HG02678 (cell line): ENCODE data around the gene GUCY1B1.
"Not testable (repeated sequence)": the region's sequence is repeated elsewhere in the genome, so short reads cannot be mapped to it uniquely, and the experiment has no call there.

ENCODE experiments used
- ATAC-seq: cut with Tn5 transposase; IDR thresholded peaks from one replicate; pipeline ENCODE4 v1.9.1; 2021; ENCODE audit warnings: mild to moderate bottlenecking, moderate library complexity; ENCODE audit not compliant: unreplicated experiment

Gene GUCY1B1

DNA sequence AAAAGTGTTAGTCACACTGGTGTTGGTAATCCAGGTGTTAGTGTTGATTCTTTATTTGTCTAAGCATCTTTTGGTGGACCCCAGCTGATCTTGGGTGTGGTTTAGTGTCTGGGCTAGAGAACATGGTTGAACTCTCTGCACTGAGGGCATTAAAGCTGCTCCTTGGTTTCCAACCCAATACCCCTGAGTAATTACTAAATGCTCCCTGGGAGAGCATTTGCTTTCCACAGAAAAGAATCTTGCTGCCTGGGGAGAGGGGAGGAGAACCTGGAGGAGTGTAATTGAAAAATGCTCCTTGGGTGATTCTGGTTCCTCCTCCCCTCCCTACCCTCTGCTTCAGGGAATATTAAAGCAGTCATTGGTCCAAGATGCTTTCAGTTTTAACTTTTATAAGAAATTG, 3.1 kb downstream of the GUCY1B1 start:
- no peak for ATAC-seq

DNA sequence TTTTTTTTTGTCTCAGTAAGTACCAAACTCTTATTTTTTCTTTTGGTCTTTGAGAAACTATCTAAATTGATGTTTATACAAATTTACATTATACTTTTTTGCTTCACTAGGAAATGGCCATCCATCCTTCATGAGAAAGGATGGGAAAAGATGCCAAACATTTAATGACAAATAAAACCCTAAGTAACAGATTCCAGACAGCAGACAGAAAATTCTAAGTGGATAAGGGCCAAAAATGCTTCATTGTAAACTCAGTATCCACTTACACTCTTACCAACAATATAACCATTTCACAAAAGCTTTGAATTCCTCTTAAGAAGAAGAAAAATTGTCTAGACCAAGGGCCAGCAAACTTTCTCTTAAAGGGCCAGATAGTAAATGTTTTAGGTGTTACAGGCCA, 3.5 kb downstream of the GUCY1B1 start:
- no peak for ATAC-seq

DNA sequence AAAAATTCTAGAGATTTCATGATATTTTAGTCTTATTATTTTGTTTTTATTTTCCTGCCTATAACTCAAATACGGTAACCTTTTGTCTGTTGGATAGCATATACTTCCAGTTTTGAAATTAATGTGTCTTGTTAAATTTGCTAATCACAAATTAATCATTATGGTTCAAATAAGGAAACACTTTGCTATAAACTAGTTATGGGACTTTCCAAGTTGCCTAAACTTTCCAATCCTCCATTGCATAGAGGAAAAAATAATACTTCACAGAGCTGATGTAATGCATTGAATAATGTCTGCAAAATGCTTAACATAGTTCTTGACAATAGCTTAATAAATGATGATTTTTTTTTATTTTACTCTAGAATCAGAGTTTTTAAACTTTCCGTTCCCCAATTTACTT, 4.7 kb downstream of the GUCY1B1 start:
- no peak for ATAC-seq

DNA sequence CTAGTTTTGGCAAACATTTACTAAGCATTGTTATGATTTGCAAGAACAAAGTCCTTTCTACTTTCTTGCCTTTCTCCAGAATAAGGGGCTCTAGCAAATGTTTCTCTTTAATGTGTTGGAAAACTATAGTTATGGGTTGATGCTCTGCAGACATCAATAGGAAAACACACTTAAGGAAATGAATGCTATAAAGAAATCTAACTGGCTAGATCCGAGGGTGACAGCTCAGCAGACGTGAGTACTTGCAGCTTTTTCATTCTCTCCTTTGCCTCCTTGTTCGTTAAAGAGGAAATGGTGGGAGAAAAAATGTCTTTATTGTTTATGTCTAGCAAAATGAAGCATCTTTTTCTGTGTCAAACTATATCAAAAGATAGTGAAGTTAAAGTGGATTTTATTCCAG, 6.3 kb downstream of the GUCY1B1 start:
- no peak for ATAC-seq

DNA sequence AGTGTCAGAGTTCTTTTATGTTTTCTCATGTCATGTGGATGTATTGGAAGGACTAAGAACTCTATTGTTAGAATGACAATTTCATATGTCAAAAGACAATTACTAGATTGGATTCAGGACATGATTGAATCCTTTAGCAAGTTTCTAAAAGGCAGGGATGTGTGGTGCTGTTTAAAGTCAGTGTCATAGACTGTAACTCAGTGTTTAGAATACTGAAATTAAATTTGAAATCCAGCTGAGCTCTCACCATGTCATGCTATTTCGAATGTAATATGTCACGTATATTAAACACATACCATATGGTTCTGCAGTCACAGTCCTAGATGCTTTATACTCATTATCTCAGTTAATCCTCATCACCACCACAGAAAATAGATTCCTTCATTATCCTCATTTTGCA, 7.8 kb downstream of the GUCY1B1 start:
- ATAC-seq: no peak

DNA sequence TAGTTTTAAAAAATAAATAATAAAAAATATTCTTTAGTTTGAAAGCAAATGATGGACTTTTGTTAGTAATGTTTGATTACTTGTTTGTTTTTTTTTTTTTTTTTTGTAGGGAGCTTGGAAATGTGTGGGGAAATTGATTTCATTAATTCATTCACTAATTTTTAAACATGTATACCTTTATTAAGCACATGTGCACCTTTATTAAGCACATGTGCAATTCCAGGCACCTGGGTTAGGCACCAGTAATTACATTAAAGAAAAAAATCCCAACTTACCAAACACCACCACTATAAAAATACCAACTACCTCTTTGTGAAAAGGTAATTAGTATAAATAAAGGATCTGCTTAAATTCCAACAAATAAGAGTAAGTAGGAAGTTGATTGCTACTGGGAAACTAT, 9.5 kb downstream of the GUCY1B1 start:
- ATAC-seq: no peak

DNA sequence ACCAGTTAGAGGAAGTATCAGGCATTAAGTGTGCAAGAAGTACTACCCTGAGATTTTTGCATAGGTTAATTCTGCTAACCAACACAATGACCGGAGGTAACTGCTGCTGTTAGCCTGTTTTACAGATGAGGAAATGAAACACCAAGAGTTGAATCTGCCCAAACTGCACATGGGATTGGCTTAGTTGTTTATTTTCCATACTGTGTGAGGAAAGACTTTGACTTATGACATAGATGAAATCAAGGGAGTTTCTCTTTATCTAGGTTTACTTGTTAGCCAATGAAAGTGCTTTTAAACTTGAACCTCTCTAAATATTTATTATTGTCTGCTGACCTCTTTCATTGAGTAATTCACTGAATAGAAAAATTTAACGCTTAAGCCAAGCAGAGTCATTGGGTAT, 10.3 kb downstream of the GUCY1B1 start:
- ATAC-seq: peak; percentile 91

DNA sequence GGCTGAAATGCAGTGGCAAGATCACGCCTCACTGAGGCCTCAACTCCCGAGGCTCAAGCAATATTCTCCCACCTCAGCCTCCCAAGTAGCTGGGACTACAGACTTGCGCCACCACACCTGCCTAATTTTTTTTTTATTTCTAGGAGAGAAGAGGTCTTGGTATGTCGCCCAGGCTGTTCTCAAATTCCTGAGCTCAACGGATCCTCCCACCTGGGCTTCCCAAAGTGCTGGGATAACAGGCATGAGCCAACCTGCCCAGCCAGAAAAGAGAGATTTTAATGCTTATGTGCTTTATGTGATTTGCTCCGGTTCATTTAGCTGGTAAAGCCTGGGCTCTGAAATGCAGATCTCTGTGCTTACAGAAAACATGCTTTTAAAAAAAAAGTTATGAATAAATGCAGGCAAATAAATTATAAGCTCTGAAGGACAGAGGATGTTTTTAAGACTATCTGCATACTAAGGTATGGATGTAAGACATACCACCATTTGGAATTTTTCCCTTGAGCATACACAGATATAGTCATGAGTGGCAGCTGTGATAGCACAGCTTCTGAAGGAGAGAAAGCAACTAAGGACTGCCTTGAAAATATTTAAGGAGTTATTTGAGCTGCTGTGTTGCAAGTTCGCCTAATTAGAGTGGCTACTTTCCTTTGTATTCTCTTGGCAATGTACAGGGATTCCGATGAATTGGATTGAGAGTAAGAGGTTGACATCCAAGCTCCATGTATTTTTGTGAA, 13.8 kb downstream of the GUCY1B1 start:
- no peak for ATAC-seq

DNA sequence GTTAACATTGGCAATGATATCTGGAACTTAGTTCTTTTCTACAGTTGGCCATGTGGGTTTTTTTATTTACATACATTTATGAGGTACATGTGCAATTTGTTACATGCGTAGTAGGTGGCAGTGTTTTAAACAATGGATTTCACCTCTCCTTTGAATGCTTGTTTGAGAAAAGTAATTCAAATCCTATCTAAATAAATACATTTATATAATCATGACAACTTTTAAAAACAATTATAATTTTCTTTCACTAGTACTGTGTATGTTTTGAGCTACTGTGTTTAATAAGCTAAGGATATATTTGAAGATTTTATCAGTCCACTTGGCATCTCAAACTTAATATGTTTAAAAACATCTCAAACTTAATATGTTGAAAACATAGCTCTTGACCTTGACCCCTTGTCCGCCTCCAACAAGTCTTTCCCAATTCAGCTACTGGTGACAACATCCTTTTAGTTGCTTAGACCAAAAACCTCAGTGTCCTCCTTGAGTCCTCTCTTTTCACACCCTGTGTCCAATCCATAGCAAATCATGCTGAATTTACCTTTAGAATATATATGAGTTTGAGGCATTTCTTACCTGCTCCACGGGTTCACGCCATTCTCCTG, 14.5 kb downstream of the GUCY1B1 start:
- no peak for ATAC-seq

DNA sequence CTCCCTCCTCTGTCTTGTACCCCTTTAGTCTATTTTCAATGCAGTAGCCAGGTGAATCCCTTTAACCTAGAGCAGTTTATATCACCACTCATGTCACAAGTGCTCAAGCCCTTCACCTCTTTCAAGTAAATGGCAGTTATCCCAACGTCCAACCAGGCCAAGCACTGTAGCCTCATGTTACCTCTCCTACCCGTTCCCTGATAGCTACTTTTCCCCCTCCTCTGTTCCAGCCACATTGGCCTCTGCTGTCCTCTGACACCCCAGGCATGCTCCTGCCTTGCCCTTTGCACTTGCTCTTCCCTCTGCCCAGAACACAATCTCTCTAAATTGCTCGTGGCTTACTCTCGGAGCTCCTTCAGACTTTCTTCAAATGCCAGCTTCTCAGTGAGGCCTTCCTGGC, 15.2 kb downstream of the GUCY1B1 start:
- ATAC-seq: no peak

DNA sequence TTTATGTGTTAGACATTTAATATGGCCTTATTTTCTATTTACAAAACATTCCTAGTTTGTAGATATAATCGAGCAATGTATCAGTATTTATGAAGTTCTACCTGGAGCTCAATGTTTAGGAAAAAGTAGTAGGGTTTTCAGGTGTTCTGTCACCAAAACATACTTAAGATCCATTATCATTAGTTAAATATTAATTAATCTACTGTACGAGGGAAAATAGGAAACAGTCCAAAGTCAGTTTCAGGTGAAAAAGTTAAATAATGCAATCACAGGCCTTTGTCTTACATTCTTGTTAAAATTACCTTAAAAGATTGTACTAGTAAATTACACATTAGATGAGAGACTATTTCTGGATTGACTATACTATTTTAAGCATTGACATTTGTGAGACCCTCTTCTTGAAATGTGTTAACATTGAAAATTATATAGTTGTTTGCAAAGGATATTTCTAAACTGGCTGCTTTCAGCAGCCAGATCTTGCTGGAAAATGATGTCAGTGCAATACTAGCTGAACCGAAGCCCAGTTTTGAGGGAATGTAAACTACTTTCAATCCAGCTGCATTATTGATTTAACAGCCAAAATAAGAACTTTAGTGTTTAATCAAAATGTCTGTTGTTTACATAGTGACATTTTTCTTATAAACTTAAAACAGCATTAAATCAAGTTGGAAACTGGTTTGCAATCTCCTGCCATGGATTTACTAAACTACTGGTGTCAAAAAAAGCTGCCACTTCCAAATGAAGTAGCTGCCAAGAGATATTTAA, 19.3 kb downstream of the GUCY1B1 start:
- ATAC-seq: no peak

DNA sequence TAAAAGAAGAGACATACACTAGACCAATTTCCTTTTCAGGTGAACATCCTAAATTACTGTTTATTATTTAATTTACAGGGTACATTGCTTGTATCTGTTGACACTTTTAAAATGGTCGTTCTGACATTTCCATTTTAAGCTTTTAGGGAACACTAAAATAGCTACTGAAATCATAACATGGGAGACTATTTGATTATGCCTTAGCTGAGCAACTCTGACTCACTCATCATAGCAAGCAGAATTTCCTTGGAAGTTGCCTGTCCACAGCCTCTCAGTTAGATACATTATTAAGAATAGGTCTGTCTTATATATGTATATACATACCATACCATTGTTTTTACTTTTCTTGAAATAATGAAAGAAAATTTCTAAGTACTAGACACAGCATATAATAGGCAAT, 22.0 kb downstream of the GUCY1B1 start:
- no peak for ATAC-seq

DNA sequence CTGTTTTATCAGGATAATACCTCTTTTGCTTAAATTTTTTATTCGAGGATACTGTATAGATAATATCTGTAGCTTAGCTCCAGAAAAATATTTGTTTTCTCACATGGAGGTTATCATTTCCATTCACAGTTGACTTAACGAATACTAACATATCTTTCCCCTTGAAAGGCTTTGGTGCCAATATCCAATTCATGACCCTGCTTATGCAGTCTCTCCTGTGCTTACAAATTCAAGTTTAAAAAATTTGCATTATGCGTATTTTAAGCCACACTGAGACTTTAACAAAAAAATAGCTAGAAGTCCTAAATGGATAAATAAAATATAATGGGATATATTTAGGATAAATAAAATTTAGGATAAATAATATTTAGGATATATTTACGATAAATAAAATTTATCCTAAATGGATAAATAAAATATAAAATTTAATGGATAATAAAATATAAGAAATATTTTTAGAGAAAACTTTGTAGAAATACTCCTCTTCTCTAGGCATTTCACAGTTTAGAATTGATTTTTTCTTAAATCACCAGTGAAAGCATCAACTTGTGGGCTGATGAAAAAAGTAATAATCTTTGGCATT, 22.5 kb downstream of the GUCY1B1 start:
- ATAC-seq: no peak

DNA sequence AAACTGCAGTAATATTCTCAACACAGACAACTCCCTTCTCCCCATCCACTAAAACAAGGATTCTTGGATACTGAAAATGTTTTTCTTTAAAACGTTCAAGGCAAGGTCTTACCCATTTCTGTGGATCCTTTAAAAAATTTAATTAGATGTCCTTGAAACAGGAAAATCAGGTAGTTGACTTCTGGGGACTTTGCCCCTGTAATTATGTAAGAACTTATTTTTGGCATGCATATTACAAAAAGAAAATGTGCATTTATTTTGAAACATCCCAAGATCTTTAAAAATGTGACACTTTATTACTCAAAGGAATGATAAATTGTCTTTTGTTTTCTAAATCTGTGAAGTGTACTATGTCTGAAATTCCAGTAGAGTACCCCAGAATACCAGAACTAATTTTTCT, 25.8 kb downstream of the GUCY1B1 start:
- ATAC-seq: no peak

DNA sequence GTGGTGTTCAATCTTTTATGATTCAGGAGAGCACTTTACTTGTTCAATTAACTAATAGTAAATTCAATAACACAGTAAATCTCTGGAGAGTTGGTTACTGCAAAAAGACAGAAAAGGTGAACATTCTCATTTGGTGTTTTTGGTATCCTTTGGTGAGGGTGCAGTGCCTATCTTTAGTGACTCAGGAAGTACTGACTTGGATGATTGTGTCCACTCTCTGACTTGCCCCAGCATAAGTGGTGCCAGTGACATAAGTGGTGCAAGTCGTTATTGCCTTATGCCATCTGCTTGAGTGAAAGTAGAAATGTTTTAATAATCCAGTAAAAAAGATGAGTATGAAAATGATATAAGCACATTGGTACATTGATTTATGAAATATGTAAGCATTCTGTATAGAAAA, 27.0 kb downstream of the GUCY1B1 start:
- ATAC-seq: no peak

DNA sequence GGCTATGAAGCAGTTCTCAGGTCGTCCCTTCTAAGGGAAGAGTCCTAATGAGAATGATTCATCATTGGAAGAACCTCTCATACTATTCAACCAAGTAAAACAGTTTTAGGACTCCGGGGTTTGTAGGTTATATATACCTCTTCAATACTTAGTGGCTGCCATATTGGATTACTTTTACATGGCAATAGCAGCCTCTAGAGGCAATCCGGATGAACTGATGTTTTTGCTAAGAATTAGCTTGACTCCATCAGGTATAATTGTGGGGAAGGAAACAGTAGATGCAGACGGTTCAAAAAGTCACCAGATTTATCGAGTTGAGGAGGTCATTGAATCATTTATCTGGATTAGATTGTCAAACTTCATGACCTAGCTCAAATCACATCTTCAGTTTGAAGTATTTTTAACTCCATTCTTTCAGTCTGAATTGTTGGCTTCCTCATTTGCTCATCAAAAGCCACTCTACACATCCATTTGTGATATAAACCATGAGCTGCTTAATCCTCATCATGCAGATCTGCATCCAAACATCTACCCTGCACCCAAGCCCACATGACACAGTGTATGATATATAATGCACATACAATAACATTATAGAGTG, 28.4 kb downstream of the GUCY1B1 start:
- ATAC-seq: peak; percentile 97

DNA sequence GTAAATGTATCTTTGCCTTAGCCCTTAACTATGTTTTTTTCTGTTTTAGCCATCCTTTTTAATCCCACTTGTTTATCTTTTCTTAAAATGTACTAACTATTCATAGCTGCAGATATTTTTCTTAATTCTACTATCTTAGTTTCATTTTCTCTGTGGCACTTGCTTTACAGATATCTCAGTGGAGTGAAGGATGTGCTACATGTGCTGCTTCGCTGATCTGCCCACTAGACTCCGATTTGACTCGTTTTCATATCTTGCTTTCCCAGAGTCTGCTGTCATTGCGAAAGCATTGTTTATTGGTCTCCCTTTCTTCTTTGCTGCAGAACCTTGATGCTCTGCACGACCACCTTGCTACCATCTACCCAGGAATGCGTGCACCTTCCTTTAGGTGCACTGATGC, 30.6 kb downstream of the GUCY1B1 start:
- peak; percentile 49 for ATAC-seq

DNA sequence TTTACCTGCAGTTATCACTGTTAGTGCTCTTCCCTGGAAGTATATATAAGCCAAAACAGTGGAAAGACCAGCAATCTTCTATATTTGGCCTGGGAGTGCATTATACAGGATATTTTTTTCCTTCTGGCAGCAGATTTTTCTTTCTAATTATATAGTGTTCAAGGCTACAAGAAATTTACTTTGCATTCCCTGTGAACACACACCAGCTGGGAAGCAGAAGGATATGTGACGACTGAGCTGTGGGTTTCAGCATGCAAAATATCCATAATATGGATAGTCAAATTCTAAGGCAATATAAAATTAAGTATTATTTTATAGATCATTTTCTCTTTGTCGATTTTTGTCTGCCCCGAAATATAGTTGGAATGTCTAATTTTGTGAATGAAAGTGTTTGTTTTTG, 31.2 kb downstream of the GUCY1B1 start:
- ATAC-seq: no peak

DNA sequence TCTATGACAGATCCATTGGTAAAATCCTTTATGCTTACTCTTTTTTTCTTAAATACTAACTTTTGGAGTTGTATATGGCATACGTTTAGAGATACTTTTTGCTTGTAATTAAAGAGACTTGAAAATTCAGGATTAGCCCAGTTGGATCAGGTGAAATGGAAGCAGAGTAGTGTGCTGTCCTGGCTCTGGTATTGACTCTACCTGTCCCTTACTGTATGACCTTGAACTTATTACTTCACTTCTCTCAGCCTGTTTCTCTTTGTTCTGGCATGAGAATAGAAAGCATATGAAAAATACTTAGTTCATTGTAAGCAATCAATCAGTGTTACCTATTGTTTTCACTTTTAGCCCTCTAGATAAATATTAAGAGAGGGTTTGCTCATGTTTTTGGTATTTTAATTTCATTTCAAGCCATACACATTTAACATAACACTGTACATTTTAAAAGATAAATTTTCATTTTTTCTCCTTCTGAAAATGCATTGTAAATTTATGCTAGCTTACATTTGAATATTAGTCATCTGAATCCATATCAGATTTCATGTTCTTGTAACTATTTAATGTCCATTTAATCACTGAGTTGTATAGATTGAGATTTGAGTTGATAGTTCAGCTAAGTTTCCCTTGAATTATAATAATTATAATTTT, 35.9 kb downstream of the GUCY1B1 start:
- ATAC-seq: no peak

DNA sequence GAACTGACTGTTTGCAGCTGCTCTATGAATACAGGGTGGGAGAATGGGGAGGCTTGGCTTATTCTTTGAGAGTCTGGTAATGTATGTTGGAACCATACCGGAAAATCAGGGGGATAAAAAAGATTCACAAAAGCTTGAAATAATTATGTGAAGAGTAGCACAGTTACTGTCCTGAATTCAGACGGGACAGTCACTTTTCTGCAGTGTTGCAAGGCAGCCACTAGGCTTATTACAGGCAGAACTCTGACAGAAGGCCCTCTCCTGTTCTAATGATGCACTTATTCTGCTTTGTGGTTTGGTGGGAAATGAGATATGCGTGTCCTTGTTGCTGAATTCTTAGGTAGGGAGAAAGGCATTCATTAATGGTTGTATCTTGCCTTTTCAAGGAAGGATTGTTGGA, 37.2 kb downstream of the GUCY1B1 start:
- ATAC-seq: peak; percentile 74

DNA sequence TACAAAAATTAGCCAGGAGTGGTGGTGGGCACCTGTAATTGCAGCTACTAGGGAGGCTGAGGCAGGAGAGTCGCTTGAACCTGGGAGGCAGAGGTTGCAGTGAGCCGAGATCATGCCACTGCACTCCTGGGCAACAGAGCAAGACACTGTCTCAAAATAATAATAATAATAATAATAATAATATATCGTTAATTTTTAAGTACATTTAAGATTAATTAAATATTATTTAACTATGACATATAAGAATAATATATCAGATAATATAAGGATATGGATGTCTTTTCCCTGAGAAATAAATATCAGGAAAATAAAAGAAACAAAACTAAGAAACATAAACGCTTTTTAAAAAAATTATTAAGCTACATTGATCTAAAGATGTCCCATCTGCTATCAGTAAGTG, 38.8 kb downstream of the GUCY1B1 start:
- ATAC-seq: not testable (repeated sequence)
